Activated effector memory CD4-positive, alpha-beta T cell treated with anti-CD3 and anti-CD28 coated beads, Interleukin-2, amount 50 U/mL, for 16 hours (primary cell): ENCODE measurements around the gene PCDHB5.
"Not testable (repeated sequence)": the region's sequence is repeated elsewhere in the genome, so short reads cannot be mapped to it uniquely, and the experiment has no call there.

ENCODE experiments used
- DNase-seq: peaks from one replicate; pipeline ENCODE4 v3.0.0-alpha.2; 2020

The PCDHB5 gene

DNA sequence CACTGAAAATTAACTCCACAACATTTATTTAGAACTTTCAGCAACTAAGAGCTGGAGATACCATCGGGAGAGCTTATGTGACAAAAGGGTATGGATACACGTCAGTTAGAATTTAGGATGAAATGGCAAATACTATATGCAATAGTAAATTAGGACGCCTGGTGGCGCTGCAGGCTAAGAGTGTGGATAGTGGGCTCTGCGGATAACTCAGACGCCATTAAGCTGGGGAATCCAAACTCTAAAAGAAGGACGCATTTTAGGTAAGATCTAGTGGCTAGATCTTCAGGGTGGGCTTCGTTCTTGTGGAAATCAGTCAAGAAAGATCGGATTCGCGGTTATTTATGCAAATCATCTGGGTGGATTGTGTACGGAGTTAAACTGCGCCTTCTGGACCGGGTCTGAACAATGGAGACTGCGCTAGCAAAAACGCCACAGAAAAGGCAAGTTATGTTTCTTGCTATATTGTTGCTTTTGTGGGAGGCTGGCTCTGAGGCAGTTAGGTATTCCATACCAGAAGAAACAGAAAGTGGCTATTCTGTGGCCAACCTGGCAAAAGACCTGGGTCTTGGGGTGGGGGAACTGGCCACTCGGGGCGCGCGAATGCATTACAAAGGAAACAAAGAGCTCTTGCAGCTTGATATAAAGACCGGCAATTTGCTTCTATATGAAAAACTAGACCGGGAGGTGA is at the start of gene PCDHB5:
Gene PCDHB5, plus strand, starts transcription at position 177 of the 688 bp plus-strand sequence. Its CDS starts 229 bp downstream, at position 406.
- no peak for DNase-seq

DNA sequence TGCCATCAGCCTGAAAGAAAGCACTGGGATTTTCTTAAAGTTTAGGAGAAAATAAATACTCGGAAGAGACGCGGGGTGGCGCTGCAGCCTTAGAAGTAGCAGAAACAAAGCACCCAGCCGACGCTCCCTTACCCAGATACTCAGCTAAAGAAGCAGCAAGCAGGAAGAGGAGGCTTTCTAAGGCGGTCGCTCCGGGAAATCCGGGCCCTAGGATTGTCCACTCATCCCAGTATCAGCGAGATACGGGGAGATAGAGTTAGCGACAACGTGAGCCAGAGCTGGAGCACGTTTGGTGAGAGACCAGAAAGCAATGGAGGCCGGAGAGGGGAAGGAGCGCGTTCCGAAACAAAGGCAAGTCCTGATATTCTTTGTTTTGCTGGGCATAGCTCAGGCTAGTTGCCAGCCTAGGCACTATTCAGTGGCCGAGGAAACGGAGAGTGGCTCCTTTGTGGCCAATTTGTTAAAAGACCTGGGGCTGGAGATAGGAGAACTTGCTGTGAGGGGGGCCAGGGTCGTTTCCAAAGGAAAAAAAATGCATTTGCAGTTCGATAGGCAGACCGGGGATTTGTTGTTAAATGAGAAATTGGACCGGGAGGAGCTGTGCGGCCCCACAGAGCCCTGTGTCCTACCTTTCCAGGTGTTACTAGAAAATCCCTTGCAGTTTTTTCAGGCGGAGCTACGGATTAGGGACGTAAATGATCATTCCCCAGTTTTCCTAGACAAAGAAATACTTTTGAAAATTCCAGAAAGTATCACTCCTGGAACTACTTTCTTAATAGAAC is 40.3 kb upstream of the PCDHB5 start, which contains the start of gene PCDHB2:
Gene PCDHB2, plus strand, starts transcription at position 135 of the 782 bp plus-strand sequence. Its CDS starts 176 bp downstream, at position 311.
- no peak for DNase-seq

- no peak for DNase-seq
Observed at GRCh38 chr5:141095263-141095641, 39.8 kb upstream of the PCDHB5 start.

DNA sequence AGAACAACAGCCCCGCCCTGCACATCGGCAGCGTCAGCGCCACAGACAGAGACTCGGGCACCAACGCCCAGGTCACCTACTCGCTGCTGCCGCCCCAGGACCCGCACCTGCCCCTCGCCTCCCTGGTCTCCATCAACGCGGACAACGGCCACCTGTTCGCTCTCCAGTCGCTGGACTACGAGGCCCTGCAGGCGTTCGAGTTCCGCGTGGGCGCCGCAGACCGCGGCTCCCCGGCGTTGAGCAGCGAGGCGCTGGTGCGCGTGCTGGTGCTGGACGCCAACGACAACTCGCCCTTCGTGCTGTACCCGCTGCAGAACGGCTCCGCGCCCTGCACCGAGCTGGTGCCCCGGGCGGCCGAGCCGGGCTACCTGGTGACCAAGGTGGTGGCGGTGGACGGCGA is 38.8 kb upstream of the PCDHB5 start:
- DNase-seq: not testable (repeated sequence)

DNA sequence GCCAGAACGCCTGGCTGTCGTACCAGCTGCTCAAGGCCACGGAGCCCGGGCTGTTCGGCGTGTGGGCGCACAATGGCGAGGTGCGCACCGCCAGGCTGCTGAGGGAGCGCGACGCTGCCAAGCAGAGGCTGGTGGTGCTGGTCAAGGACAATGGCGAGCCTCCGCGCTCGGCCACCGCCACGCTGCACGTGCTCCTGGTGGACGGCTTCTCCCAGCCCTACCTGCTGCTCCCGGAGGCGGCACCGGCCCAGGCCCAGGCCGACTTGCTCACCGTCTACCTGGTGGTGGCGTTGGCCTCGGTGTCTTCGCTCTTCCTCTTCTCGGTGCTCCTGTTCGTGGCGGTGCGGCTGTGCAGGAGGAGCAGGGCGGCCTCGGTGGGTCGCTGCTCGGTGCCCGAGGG is 38.4 kb upstream of the PCDHB5 start:
- DNase-seq: not testable (repeated sequence)

DNA sequence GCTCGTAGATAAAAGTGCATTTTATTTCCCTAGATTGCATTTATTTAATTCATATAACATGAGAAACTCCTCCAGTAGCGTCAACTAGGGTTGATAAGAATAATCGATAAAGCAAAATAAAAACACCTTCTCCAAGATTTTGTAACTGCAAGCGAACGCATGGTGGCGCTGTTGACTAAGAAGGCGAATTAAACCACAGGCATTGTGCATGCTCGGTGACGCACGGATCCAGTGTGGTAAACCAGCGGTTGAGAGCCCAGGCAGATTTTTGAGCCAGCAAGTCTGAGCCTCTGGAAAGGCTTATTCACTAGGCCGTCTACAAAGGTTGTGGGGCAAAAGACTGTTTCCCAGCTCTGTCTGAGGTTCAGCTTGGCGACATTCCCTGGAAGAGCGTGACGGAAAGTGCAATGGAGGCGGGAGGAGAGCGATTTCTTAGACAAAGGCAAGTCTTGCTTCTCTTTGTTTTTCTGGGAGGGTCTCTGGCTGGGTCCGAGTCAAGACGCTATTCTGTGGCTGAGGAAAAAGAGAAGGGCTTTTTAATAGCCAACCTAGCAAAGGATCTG is 34.7 kb upstream of the PCDHB5 start, which contains the start of gene PCDHB3:
Gene PCDHB3, plus strand, starts transcription at position 231 of the 563 bp plus-strand sequence. Its CDS starts 177 bp downstream, at position 408.
- peak; percentile 67 for DNase-seq

- DNase-seq: no peak
Observed at GRCh38 chr5:141101059-141101458, 33.9 kb upstream of the PCDHB5 start.

DNA sequence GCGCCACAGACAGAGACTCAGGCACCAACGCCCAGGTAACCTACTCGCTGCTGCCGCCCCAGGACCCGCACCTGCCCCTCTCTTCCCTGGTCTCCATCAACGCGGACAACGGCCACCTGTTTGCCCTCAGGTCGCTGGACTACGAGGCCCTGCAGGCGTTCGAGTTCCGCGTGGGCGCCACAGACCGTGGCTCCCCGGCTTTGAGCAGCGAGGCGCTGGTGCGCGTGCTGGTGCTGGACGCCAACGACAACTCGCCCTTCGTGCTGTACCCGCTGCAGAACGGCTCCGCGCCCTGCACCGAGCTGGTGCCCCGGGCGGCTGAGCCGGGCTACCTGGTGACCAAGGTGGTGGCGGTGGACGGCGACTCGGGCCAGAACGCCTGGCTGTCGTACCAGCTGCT is 32.9 kb upstream of the PCDHB5 start:
- not testable (repeated sequence) for DNase-seq

DNA sequence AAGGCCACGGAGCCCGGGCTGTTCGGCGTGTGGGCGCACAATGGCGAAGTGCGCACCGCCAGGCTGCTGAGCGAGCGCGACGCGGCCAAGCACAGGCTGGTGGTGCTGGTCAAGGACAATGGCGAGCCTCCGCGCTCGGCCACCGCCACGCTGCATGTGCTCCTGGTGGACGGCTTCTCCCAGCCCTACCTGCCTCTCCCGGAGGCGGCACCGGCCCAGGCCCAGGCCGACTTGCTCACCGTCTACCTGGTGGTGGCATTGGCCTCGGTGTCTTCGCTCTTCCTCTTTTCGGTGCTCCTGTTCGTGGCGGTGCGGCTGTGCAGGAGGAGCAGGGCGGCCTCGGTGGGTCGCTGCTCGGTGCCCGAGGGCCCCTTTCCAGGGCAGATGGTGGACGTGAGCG is 32.5 kb upstream of the PCDHB5 start:
- DNase-seq: not testable (repeated sequence)

DNA sequence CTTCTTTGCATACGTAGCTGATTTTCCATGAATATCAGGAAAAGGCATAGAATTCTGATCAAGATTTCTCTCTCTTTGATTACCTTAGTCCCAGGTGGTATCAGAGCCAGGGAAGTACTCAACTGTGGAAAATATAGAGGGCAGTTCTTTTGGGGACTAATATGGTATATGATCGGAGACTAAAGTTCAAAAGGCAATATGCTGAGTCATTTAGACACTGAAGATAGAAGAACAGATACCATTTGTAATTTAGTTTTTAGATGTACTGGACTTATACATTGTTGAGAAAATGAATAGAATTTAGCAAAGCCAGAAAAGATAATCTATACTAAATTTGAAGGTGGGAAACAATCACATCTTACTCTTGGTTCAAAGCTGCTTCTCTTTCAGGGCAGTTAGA is 29.7 kb upstream of the PCDHB5 start:
- DNase-seq: no peak

DNA sequence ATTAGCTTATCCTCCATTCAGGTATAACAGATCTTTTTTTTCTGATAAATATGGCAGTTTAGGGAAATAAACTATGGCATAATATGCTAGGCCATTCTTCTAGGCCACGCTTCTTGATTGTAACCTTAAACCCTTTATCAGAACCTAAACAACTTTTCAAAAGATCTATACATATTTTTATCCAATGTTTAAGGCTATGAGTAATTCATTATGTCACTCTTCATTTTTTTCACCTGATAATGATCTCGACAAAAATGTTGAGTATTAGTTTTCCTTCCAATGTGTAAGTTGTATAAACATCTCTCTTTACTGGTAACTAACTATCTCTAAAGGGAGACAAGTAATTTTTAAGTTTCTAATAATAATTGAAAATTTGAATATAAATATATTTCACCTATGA is 15.8 kb upstream of the PCDHB5 start:
- no peak for DNase-seq

DNA sequence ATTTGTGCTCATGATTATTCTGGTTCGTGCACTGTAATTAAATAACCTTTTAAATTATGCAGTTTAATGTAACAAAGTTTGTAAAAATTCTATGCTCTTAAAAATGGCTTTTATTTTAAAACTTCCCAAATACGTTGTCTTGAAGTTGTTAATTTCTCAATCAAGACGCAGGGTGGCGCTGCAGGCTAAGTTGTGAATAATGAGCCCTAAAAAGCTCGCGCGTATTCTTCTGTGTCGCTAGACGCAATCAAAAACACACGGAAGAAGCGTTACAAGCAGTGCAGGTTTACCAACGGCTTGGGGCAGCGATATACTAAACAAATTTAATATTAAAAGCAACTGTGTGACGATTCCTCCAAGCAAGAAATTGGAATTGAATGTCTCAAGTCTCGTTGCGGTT is 13.4 kb upstream of the PCDHB5 start, which contains the start of gene PCDHB4:
Gene PCDHB4, plus strand, starts transcription at position 256 of the 400 bp plus-strand sequence. CDS start 181 bp downstream, outside the sequence.
- no peak for DNase-seq

DNA sequence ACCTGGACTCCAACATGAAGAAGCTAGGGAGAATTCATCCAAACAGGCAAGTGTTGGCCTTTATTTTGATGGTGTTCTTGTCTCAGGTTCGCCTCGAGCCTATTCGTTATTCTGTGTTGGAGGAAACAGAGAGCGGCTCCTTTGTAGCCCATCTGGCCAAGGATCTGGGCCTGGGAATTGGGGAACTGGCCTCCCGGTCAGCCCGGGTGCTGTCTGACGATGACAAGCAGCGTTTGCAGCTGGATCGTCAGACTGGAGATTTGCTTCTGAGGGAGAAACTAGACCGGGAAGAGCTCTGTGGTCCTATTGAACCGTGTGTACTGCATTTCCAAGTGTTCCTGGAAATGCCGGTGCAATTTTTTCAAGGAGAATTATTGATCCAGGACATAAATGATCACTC is 13.0 kb upstream of the PCDHB5 start:
- DNase-seq: no peak

DNA sequence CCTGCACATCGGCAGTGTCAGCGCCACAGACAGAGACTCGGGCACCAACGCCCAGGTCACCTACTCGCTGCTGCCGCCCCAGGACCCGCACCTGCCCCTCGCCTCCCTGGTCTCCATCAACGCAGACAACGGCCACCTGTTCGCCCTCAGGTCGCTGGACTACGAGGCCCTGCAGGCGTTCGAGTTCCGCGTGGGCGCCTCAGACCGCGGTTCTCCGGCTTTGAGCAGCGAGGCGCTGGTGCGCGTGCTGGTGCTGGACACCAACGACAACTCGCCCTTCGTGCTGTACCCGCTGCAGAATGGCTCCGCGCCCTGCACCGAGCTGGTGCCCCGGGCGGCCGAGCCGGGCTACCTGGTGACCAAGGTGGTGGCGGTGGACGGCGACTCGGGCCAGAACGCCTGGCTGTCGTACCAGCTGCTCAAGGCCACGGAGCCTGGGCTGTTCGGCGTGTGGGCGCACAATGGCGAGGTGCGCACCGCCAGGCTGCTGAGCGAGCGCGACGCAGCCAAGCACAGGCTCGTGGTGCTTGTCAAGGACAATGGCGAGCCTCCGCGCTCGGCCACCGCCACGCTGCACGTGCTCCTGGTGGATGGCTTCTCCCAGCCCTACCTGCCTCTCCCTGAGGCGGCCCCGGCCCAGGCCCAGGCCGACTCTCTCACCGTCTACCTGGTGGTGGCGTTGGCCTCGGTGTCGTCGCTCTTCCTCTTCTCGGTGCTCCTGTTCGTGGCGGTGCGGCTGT is 11.4 kb upstream of the PCDHB5 start:
- not testable (repeated sequence) for DNase-seq

DNA sequence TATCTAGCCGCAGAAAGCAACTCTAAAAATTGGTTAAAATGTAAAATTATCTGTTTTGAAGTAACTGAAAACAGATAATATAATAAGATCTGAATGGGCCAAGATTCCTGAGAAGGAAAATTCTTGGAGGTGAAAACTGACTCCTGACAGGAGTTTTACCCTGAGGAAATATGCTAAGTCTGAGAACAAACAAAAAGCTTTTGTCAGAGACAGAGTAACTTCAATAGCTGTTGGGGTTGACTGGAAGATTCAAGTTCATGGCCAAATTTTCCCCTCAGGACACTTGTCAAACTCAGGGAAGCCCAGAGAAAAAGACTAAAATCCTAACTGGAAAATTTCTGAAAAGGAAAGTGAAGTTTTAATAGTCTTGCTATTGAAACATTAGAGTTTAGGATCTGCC is 7.7 kb upstream of the PCDHB5 start:
- DNase-seq: no peak

DNA sequence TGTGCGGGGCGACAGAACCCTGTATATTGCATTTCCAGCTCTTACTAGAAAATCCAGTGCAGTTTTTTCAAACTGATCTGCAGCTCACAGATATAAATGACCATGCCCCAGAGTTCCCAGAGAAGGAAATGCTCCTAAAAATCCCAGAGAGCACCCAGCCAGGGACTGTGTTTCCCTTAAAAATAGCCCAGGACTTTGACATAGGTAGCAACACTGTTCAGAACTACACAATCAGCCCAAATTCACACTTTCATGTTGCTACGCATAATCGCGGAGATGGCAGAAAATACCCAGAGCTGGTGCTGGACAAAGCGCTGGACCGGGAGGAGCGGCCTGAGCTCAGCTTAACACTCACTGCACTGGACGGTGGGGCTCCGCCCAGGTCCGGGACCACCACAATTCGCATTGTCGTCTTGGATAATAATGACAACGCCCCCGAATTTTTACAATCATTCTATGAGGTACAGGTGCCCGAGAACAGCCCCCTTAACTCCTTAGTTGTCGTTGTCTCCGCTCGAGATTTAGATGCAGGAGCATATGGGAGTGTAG is 786 bp downstream of the PCDHB5 start:
- DNase-seq: no peak

GRCh38 chr5:141137346-141137745 is 2.3 kb downstream of the PCDHB5 start:
- DNase-seq: not testable (repeated sequence)

DNA sequence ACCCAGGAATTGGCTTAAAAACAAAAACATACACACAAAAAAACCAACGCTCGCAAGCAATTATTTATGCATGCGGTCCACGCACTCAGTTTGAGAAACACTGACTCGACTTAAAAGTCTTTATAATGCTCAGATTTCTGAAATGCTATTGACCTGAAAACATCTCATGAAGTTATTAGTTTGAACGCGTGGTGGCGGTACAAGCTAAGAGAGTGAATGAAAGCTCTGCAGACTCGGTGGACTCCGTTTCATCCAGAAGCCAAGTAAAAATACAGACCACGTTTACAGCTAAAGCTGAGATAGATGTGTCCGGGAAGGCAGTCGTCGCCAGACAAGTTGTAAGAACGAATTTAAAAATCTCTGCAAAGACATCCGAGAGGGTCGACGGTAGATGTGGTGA is 14.8 kb downstream of the PCDHB5 start, which contains the start of gene PCDHB6:
Gene PCDHB6, plus strand, starts transcription at position 246 of the 400 bp plus-strand sequence. CDS start 201 bp downstream, outside the sequence.
- no peak for DNase-seq

DNA sequence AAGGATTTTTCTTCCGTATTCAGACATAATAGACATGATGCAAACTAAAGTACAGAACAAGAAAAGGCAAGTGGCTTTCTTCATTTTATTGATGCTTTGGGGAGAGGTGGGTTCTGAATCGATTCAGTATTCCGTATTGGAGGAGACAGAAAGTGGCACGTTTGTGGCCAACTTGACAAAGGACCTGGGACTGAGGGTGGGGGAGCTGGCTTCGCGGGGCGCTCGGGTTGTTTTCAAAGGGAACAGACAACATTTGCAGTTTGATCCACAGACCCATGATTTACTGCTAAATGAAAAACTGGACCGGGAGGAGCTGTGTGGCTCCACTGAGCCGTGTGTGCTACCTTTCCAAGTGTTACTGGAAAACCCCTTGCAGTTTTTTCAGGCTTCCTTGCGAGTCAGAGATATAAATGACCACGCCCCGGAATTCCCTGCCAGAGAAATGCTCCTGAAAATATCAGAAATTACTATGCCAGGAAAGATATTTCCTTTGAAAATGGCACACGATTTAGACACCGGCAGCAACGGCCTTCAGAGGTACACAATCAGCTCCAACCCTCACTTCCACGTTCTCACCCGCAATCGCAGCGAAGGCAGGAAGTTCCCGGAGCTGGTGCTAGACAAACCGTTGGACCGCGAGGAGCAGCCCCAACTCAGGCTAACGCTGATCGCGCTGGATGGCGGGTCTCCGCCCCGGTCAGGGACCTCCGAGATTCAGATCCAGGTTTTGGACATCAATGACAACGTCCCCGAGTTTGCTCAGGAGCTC is 15.4 kb downstream of the PCDHB5 start:
- no peak for DNase-seq

- no peak for DNase-seq
Observed at GRCh38 chr5:141150993-141151325, 16.0 kb downstream of the PCDHB5 start.

GRCh38 chr5:141151632-141152031 is 16.6 kb downstream of the PCDHB5 start:
- DNase-seq: not testable (repeated sequence)

DNA sequence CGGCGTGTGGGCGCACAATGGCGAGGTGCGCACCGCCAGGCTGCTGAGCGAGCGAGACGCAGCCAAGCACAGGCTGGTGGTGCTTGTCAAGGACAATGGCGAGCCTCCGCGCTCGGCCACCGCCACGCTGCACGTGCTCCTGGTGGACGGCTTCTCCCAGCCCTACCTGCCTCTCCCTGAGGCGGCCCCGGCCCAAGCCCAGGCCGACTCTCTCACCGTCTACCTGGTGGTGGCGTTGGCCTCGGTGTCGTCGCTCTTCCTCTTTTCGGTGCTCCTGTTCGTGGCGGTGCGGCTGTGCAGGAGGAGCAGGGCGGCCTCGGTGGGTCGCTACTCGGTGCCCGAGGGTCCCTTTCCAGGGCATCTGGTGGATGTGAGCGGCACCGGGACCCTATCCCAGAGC is 17.1 kb downstream of the PCDHB5 start:
- DNase-seq: not testable (repeated sequence)
